ENCODE data around the gene LRRC4.

DNA sequence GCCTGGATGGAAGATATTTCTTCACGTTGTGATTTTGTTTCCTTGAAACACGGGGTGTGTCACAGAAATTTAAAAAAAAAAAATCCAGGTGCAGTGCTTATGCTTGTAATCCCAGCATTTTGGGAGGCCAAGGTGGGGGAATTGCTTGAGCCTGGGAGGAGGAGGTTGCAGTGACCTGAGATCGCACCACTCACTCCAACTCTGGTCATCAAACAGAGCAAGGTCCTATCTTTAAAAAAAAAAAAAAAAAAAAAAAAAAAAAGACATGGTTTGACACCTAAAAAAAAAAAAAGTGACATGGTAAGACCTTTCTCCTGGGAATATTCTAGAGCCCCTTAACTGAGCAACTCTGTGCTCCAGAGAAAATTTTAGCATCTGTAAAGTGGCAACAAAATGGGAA is 9.0 kb upstream of the LRRC4 start:
- TF ChIP-seq POLR2AphosphoS5 (IDR thresholded peaks at IDR 0.05) (no peak), POLR2A (IDR thresholded peaks at IDR 0.05) (no peak)

Data from upper lobe of left lung (tissue), 4 donors.